HS-27A (cell line): ENCODE results near the gene CERT1.

ENCODE experiments used
- DNase-seq: peaks from one replicate; pipeline ENCODE4 v3.0.0-alpha.2; 2012; ENCODE audit warnings: low read depth, missing footprints

The CERT1 gene

GRCh38 chr5:75471193-75471592 lies 40.2 kb downstream of the CERT1 start:
- DNase-seq, result no peak

GRCh38 chr5:75469017-75469416 lies 42.4 kb downstream of the CERT1 start:
- no peak for DNase-seq

- DNase-seq, result no peak
Observed at GRCh38 chr5:75468593-75468992, 42.8 kb downstream of the CERT1 start.

- DNase-seq, result no peak
Observed at GRCh38 chr5:75466006-75466716, 45.3 kb downstream of the CERT1 start.

- DNase-seq, result no peak
Observed at GRCh38 chr5:75465480-75465879, 45.9 kb downstream of the CERT1 start.

- DNase-seq, result no peak
Observed at GRCh38 chr5:75463726-75464125, 47.7 kb downstream of the CERT1 start.

GRCh38 chr5:75461679-75462078 lies 49.8 kb downstream of the CERT1 start:
- no peak for DNase-seq

- no peak for DNase-seq
Observed at GRCh38 chr5:75460942-75461610, 50.4 kb downstream of the CERT1 start.

- DNase-seq, result no peak
Observed at GRCh38 chr5:75460532-75460931, 50.9 kb downstream of the CERT1 start.

GRCh38 chr5:75457691-75458090 lies 53.7 kb downstream of the CERT1 start:
- no peak for DNase-seq

- DNase-seq, result no peak
Observed at GRCh38 chr5:75457161-75457560, 54.3 kb downstream of the CERT1 start.

- no peak for DNase-seq
Observed at GRCh38 chr5:75450069-75450468, 61.4 kb downstream of the CERT1 start.

GRCh38 chr5:75446068-75446467 lies 65.4 kb downstream of the CERT1 start:
- no peak for DNase-seq

- no peak for DNase-seq
Observed at GRCh38 chr5:75441560-75441959, 69.9 kb downstream of the CERT1 start.

- DNase-seq, result no peak
Observed at GRCh38 chr5:75439276-75439675, 72.2 kb downstream of the CERT1 start.

GRCh38 chr5:75438722-75439121 lies 72.7 kb downstream of the CERT1 start:
- no peak for DNase-seq

- no peak for DNase-seq
Observed at GRCh38 chr5:75435096-75435495, 76.3 kb downstream of the CERT1 start.

GRCh38 chr5:75433814-75434506 lies 77.5 kb downstream of the CERT1 start:
- no peak for DNase-seq

- no peak for DNase-seq
Observed at GRCh38 chr5:75414241-75414640, 97.2 kb downstream of the CERT1 start.

GRCh38 chr5:75412111-75412990 lies 99.1 kb downstream of the CERT1 start:
- DNase-seq, result no peak

GRCh38 chr5:75405296-75405695 lies 106.1 kb downstream of the CERT1 start:
- no peak for DNase-seq

- no peak for DNase-seq
Observed at GRCh38 chr5:75395277-75395676, 116.2 kb downstream of the CERT1 start.
